Measurements from ENCODE around the gene C1QTNF5. TPM values are rescaled to one million over a fixed set of nuclear protein-coding genes. Genes with fewer than 3 reads are reported as not detected.

The C1QTNF5 gene
- total and polyA plus RNA-seq, 2 donors (not counting 1 experiment from before 2014, with no cell fraction given) = not detected

GRCh38 chr11:119355091-119355843 lies 14.6 kb upstream of the C1QTNF5 start:
- Mint-ChIP-seq H3K27ac (no peak overlapping the region), H3K9me3 (ENCODE audit: insufficient read depth) (no peaks in the 10 kb centered on the region), H3K27me3 (peaks cover 49% of the 10 kb centered on the region), H3K4me1 (peaks cover 16% of the 10 kb centered on the region), H3K4me3 (peak overlapping the region; percentile 93)
- ChIA-PET POLR2A (no interaction called here), CTCF (interaction anchor here (1.0 to 4.2 kb wide), 19 partner anchors 9 to 753 kb away, joined by 3 to 61 read pairs (median 9); partner anchors contain the start of genes C1QTNF5, RNF26 and USP2)
- H3K36me3 ChIP-seq (replicated peaks in 1 of 2; ENCODE audit: control extremely low read depth in 1 of 2, control insufficient read depth in 1 of 2, extremely low read depth in 1 of 2, insufficient read depth in 2 of 2, low read length in 1 of 2) = no peaks in the 10 kb centered on the region
- peaks cover 0 to 45% (median 13%) of the 10 kb centered on the region in 4 experiments for H3K27me3 ChIP-seq (replicated peaks in 1 of 4; ENCODE audit: control extremely low read depth in 1 of 4, control insufficient read depth in 3 of 4, insufficient read depth in 4 of 4, low read length in 3 of 4)
- DNase-seq (no peak), ATAC-seq (ENCODE audit: low read depth) (no peak)
- H2AFZ ChIP-seq (ENCODE audit: insufficient read depth, low read depth, low read length, poor library complexity, severe bottlenecking) = no peak overlapping the region
- H3K27ac ChIP-seq (ENCODE audit: low read length in 2 of 2) = no peak overlapping the region
- H3K4me1 ChIP-seq (ENCODE audit: control insufficient read depth in 2 of 2, insufficient read depth in 2 of 2, low read length in 2 of 2) = peaks cover 3 to 17% of the 10 kb centered on the region in 2 donors
- no peaks in the 10 kb centered on the region for H3K9me3 ChIP-seq (ENCODE audit: control extremely low read depth in 1 of 3, control insufficient read depth in 2 of 3, insufficient read depth in 1 of 3, low read length in 2 of 3)
- no peaks in the 10 kb centered on the region for H3K79me2 ChIP-seq (ENCODE audit: control insufficient read depth, insufficient read depth, low read length)
- no peak overlapping the region for H3K4me3 ChIP-seq (ENCODE audit: control extremely low read depth in 1 of 5, extremely low read depth in 1 of 5, insufficient read depth in 1 of 5, low read depth in 2 of 5, low read length in 4 of 5)
- H3K9ac ChIP-seq (ENCODE audit: low read length) = no peak overlapping the region
- intact Hi-C loops (cut with micrococcal nuclease) = no loop called here
- no peaks in the 10 kb centered on the region for H4K20me1 ChIP-seq (ENCODE audit: control insufficient read depth, insufficient read depth, low read length, poor library complexity, severe bottlenecking)
- WGBS (ENCODE audit: insufficient coverage) = 69% methylated on average over 5 of the region's 9 CpGs
- no peak overlapping the region for H3K4me2 ChIP-seq (replicated peaks; ENCODE audit: low read depth, low read length, poor library complexity, severe bottlenecking)
- no peak for TF ChIP-seq CTCF (IDR thresholded peaks at IDR 0.05)
- no peak for TF ChIP-seq EZH2 (IDR thresholded peaks at IDR 0.05; ENCODE audit: borderline replicate concordance, insufficient read depth, low read depth, low read length, poor library complexity, severe bottlenecking)

DNA sequence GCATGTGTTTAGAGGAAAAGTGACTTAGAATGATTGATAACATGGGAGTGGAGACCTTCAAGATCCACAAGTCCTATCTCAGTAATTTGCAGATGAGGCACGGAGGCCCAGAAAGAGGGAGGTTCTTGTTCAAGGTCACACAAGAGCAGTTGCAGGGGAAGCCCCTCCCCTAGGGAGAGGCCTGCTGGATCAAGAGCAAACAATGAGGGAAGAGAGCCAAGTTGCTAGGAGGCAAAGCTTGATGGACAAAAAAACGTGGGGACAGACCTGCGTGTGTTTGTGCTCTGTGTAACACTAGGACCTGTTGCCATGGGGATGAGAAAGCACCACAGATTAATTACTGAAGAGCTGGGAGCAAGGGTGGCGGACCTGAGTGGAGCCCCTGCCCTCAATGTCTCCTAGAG lies 12.2 kb upstream of the C1QTNF5 start:
- H3K27ac ChIP-seq (ENCODE audit: low read length in 2 of 2) = no peak overlapping the region
- peaks cover 0 to 45% (median 13%) of the 10 kb centered on the region in 4 experiments for H3K27me3 ChIP-seq (replicated peaks in 1 of 4; ENCODE audit: control extremely low read depth in 1 of 4, control insufficient read depth in 3 of 4, insufficient read depth in 4 of 4, low read length in 3 of 4)
- 65% methylated on average over 2 of the region's 4 CpGs for WGBS (ENCODE audit: insufficient coverage)
- H3K4me2 ChIP-seq (replicated peaks; ENCODE audit: low read depth, low read length, poor library complexity, severe bottlenecking) = no peak overlapping the region
- Mint-ChIP-seq H3K9me3 (ENCODE audit: insufficient read depth) (no peaks in the 10 kb centered on the region), H3K27ac (no peak overlapping the region), H3K4me3 (no peak overlapping the region), H3K4me1 (peaks cover 9% of the 10 kb centered on the region), H3K27me3 (peaks cover 56% of the 10 kb centered on the region)
- no peak overlapping the region for H2AFZ ChIP-seq (ENCODE audit: insufficient read depth, low read depth, low read length, poor library complexity, severe bottlenecking)
- no peaks in the 10 kb centered on the region for H3K9me3 ChIP-seq (ENCODE audit: control extremely low read depth in 1 of 3, control insufficient read depth in 2 of 3, insufficient read depth in 1 of 3, low read length in 2 of 3)
- H4K20me1 ChIP-seq (ENCODE audit: control insufficient read depth, insufficient read depth, low read length, poor library complexity, severe bottlenecking) = no peaks in the 10 kb centered on the region
- DNase-seq (no peak), ATAC-seq (ENCODE audit: low read depth) (no peak)
- no peak overlapping the region for H3K4me3 ChIP-seq (ENCODE audit: control extremely low read depth in 1 of 5, extremely low read depth in 1 of 5, insufficient read depth in 1 of 5, low read depth in 2 of 5, low read length in 4 of 5)
- no peak overlapping the region for H3K9ac ChIP-seq (ENCODE audit: low read length)
- peaks cover 3 to 10% of the 10 kb centered on the region in 2 donors for H3K4me1 ChIP-seq (ENCODE audit: control insufficient read depth in 2 of 2, insufficient read depth in 2 of 2, low read length in 2 of 2)
- TF ChIP-seq CTCF (IDR thresholded peaks at IDR 0.05) (no peak), EZH2 (IDR thresholded peaks at IDR 0.05; ENCODE audit: borderline replicate concordance, insufficient read depth, low read depth, low read length, poor library complexity, severe bottlenecking) (no peak)
- CTCF ChIA-PET = no interaction called here
- H3K36me3 ChIP-seq (replicated peaks in 1 of 2; ENCODE audit: control extremely low read depth in 1 of 2, control insufficient read depth in 1 of 2, extremely low read depth in 1 of 2, insufficient read depth in 2 of 2, low read length in 1 of 2) = no peaks in the 10 kb centered on the region
- intact Hi-C loops (cut with micrococcal nuclease) = no loop called here
- no peaks in the 10 kb centered on the region for H3K79me2 ChIP-seq (ENCODE audit: control insufficient read depth, insufficient read depth, low read length)
- POLR2A ChIA-PET = interaction anchor here (0.5 kb wide), 1 partner anchor 158 kb away, joined by 5 read pairs; no protein-coding TSS in a partner anchor

Measured in B cell (primary cell).